ENCODE data around the gene CTSZ.
"Not testable (repeated sequence)": the region's sequence is repeated elsewhere in the genome, so short reads cannot be mapped to it uniquely, and the experiment has no call there.

The CTSZ gene

GRCh38 chr20:58994390-58995159, 12.5 kb downstream of the CTSZ start:
- DNase-seq: no peak

- DNase-seq: no peak
These were observed 13.5 kb downstream of the CTSZ start for GRCh38 chr20:58993332-58994248.

- DNase-seq: no peak
These were observed 14.1 kb downstream of the CTSZ start for GRCh38 chr20:58992911-58993310.

GRCh38 chr20:58991715-58992114, 15.3 kb downstream of the CTSZ start:
- DNase-seq: no peak

GRCh38 chr20:58990651-58991445, 16.2 kb downstream of the CTSZ start:
- no peak for DNase-seq

- no peak for DNase-seq
These were observed 17.9 kb downstream of the CTSZ start for GRCh38 chr20:58989196-58989595.

GRCh38 chr20:58988565-58988882, 18.5 kb downstream of the CTSZ start:
- DNase-seq: no peak

GRCh38 chr20:58987790-58988564, 19.1 kb downstream of the CTSZ start:
- no peak for DNase-seq

GRCh38 chr20:58986968-58987517, 20.0 kb downstream of the CTSZ start:
- peak; percentile 87 for DNase-seq

- no peak for DNase-seq
These were observed 20.6 kb downstream of the CTSZ start for GRCh38 chr20:58986286-58986967.

GRCh38 chr20:58985656-58986055, 21.4 kb downstream of the CTSZ start:
- DNase-seq: no peak

GRCh38 chr20:58984691-58985090, 22.4 kb downstream of the CTSZ start:
- no peak for DNase-seq

GRCh38 chr20:58983115-58983468, 24.0 kb downstream of the CTSZ start:
- not testable (repeated sequence) for DNase-seq

- no peak for DNase-seq
These were observed 24.5 kb downstream of the CTSZ start for GRCh38 chr20:58982406-58983114.

- no peak for DNase-seq
These were observed 25.3 kb downstream of the CTSZ start for GRCh38 chr20:58981628-58982364.

GRCh38 chr20:58980711-58981627, 26.1 kb downstream of the CTSZ start, which contains the start of gene NELFCD:
Gene NELFCD (plus strand): TSS chr20:58981256. CDS start chr20:58981310, 54 bp downstream.
- DNase-seq: peak; percentile 20

GRCh38 chr20:58978351-58979190, 28.5 kb downstream of the CTSZ start:
- no peak for DNase-seq
